Stimulated activated CD8-positive, alpha-beta memory T cell treated with anti-CD3 and anti-CD28 coated beads, Interleukin-15, amount 100 ng/mL, for 48 hours (primary cell): ENCODE measurements around the gene SLC48A1.

Experiments
- DNase-seq, 2 donors: peaks; one replicate each; pipeline ENCODE4 v3.0.0-alpha.2; 2020; ENCODE audit warnings: low read depth in 2 of 2

SLC48A1 gene

GRCh38 chr12:47824635-47825034 is 51.6 kb downstream of the SLC48A1 start:
- DNase-seq = no peak

DNA sequence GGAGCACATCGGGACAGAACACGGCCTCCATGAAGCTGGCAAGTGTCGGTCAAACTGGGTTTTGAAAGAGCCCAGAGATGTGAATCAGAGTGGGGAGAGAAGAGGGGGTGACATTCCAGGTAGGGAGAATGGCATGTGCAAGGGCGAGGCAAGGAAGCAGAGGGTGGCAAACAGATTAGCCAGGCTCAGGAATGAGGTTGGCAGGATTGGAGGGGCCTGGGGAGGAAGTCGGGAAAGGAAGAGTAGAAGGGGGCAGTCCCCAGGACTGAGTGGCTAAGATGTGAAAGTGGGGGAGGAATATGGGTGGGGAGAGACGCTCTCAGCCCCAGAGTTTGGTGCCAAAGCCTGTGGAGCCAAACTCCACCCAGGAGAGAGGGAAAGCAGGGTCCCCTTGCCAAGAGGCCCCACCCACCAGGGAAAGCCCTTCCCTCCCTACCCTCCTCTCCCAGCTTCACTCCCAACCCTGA is 52.2 kb downstream of the SLC48A1 start:
- DNase-seq = no peak

- DNase-seq = no peak
Observed at GRCh38 chr12:47828008-47828975, 55.3 kb downstream of the SLC48A1 start.

GRCh38 chr12:47828976-47829482 is 56.0 kb downstream of the SLC48A1 start:
- no peak for DNase-seq

DNA sequence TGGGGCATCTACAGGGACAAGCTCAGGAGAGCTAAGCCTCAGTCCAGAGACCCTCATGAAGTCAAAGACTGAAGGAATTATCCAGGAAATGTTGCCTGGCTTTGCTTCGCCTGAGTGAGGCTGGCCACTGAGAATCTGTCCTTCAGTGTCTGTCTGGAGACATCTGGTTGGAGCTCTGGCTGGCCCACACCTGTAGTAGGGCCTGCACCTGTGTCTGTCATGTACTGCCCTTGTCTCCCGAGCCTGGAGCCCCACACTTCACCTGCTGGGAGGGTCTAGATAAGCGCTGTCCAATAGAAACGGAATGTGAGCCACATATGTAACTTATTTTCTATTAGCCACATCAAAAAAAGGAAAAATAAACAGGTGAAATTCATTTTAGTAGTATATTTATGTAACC is 56.5 kb downstream of the SLC48A1 start:
- DNase-seq = no peak
